Stimulated activated CD4-positive, alpha-beta T cell treated with anti-CD3 and anti-CD28 coated beads, Interleukin-12 subunit alpha, Interleukin-12 subunit beta, amount 100 ng/mL, for 4 hours (primary cell): ENCODE results near the gene CBARP.

Source experiments
- DNase-seq: peaks from one replicate; pipeline ENCODE4 v3.0.0-alpha.2; 2020

CBARP gene

DNA sequence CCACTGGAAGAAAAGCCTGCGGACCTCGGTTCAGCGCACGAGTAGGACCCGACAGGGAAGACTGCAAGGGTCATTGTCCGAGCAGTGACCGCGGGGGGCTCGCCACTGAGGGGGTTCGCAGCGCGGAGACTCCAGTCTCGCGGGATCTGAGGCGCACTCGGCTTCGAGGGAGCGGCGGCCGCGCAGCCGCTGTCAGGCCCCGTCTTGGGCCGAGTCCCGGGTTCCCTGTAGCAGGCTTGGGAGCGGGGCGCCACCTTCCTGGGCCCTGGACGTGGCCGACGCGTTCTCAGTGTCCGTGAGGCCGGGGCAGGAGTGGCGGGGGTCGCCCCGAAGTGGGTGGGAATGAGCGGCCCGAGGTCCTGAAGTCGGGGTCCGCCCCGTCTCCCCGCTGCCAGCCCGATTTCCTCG lies 37.1 kb upstream of the CBARP start:
- DNase-seq, result no peak

DNA sequence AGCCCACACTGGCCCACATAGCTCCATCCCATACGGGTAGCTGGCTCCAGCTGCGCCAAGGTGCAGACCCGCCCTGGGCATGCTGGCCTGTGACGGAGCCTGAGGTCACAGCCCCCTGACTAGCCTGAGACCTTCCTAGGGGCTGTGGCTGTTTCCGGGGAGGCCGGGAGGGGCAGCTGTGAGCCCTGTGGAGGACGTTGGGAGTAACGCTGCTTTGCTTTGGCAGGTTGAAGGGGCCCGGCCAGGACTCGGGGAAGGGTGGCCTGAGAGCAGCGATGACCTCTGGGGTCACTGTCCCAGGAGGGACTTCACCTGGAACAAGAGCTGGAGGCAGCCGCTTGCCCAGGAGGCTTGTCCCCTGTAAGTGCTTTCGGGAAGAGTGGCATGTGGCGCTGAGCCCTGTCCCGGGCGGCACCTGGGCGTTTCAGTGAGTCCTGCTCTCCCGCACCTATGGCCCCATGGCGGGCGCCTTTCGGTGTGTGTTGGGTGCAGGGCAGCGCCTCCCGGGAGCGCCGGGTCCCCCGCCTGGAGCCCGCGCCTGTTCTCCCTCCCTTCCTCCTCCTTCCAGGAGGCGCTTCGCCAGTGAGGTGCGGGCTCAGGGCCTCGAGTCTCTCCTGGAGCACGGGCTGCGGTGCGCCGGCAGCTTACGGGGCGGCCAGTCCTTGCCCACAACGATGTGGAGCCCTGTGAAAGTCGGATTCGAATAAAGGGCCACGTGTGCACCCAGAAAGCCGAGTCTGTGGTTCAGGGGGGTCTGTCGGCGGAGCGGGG lies 36.5 kb upstream of the CBARP start:
- no peak for DNase-seq

DNA sequence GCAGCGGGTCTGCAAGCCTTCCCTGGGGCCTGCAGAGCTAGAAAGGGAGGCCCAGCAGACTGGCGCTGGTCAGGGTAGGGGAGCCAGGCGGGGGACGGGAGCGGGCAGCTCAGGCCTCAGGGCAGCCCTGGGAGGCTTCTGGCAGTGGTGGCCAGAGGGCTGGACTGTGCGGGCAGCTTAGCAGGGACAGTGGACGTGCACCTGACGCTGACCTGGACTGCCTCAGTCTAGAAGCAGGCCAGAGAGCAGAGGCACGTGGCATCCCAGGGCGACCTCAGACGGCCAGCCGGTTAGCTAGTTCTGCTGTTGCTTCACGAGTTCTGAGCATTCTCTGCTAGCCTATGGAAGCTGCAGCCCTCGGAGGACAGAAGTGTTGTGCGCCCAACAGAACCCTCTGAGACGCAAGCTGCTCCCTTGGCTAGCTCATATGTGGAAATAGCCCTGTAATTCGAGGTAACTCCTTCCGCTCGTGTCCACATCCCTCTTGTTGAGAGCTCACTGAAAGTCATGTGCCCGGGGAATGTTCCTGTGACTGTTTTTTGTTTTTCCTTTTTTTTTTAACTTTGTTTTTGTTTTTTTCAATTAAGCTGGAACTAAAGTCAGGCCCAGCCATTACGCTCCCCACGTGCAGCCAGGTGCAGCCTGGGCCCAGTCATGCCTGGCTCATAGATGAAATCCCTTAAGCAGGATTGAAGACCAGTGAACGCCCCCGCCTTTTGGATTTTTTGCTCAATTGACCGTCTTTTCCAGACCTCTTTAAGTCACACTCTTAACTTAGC lies 35.6 kb upstream of the CBARP start:
- DNase-seq, result no peak

DNA sequence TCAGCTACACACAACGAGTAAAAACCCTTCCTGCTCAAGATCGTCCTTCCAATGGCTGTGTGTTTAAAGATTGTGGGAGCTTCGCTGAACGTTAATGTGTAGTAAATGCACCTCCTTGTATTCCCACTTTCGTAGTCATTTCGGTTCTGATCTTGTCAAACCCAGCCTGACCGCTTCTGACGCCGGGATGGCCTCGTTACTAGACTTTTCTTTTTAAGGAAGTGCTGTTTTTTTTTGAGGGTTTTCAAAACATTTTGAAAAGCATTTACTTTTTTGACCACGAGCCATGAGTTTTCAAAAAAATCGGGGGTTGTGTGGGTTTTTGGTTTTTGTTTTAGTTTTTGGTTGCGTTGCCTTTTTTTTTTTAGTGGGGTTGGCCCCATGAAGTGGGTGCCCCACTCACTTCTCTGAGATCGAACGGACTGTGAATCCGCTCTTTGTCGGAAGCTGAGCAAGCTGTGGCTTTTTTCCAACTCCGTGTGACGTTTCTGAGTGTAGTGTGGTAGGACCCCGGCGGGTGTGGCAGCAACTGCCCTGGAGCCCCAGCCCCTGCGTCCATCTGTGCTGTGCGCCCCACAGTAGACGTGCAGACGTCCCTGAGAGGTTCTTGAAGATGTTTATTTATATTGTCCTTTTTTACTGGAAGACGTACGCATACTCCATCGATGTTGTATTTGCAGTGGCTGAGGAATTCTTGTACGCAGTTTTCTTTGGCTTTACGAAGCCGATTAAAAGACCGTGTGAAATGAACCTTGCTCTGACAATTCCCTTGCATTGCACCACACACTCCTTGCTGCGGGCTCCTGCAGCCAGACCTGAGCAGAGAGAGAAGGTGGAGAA lies 34.8 kb upstream of the CBARP start:
- no peak for DNase-seq

DNA sequence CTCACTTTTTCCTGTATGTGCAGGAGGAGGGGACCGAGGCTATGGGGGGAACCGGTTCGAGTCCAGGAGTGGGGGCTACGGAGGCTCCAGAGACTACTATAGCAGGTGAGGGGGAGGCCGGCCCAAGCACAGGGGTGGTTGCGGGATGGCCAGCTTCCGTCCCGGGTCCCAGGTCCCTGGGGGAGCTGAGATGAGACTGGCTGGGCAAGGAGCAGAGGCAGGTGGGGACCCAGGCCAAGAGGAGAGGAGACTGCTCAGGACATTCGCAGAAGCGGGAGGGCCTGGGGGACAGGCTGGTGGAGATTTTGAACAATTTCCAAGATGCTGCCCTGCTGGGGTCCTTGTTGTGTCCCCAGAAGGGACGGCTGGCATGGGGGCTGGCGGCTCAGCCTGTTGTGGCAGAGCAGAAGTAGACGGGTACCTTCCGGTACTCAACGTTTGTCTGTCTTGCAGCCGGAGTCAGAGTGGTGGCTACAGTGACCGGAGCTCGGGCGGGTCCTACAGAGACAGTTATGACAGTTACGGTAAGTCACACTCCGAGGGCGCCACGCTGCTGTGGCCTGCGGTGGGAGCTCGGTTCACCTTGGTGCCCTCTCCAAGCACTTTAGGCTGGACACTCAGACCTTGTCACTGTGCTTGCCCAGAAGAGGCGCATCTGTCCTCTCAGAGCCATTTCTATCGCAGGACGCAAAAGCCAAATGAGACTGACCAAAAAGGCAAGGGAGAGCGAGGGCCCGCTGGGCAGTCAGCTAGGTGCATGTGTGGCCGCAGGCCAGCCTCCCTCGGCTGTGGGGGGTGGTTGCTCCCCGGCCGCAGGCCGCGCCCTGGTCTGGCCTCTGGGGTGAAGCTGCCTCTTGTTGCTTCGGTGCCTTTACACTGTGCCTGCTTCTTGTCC lies 34.0 kb upstream of the CBARP start:
- DNase-seq, result no peak

DNA sequence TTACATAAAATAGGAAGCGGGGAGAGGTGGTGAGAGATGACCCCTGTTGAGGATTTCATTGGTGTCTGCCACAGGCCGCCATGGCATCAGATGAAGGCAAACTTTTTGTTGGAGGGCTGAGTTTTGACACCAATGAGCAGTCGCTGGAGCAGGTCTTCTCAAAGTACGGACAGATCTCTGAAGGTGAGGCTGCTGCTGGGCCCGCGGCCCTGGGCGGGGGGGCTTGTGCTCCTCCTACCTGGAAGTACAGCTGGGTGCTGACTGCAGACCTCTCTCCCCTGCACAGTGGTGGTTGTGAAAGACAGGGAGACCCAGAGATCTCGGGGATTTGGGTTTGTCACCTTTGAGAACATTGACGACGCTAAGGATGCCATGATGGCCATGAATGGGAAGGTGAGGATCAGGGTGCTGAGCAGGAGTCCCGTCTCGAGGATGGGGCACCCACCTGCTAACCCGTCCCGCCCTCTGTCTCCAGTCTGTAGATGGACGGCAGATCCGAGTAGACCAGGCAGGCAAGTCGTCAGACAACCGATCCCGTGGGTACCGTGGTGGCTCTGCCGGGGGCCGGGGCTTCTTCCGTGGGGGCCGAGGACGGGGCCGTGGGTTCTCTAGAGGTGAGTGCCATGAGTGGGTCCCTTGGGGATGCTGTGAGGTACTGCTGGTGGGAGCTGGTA lies 33.2 kb upstream of the CBARP start:
- no peak for DNase-seq

DNA sequence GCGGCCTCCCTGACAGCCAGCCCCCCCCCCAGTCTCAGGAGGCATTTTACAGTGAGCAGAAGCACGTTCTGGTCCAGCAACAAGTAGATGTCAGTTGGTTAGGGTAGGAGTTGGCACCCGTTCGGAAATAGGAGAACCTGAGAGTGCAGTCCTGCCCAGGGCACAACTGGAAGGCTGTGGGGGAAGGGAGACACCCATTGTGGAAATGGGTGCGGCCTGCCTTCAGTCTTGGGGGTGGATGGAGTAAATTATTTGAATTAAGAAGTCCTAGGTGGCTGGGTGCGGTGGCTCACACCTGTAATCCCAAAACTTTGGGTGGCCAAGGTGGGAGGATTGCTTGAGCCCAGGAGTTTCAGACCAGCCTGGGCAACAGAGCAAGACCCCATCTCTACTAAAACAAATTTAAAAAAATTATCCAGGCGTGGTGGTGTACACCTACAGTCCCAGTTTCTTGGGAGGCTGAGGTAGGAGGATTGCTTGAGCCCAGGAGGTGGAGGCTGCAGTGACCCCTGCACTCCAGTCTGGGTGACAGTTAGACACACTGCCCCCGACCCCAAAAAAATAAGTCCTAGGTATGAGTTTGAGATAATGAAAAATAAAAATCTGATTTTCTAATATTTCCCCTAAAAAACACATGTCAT lies 32.5 kb upstream of the CBARP start:
- no peak for DNase-seq

DNA sequence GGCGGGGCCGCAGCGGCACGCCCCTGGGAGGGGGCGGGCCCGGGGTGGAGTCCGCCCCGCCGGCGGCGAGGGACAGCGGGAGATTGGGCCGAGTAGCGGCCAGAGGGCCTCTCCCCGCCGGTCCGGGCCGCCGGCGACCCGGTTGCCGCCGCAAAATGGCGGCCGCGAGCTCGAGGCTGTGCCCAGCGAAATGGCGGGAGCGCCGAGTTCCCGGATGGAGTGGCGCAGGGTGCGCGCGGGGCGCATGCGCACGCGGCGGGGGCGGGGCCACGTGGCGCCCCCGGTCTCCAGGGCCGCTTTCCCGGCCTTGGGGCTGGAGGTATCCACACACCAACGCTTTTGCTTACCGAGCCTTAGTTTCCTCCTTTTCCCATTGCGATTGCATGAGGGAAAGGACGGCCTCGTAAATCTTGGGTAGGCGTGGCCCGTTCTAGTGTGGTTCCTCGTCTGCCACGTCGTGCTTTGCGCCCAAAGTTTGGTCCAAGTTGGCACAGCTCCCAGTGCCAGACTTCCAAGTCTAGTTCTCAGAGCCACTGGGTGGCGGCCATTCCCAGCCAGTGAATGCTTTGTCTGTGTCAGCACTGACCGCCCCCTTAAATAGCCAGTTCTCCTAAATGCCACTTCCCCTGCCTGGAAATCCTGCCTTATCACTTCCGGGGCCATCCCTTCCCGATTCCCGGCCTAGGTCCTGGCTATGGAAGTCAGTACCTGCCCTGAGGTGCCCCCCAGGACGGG lies 31.8 kb upstream of the CBARP start:
- DNase-seq, result peak; percentile 84

DNA sequence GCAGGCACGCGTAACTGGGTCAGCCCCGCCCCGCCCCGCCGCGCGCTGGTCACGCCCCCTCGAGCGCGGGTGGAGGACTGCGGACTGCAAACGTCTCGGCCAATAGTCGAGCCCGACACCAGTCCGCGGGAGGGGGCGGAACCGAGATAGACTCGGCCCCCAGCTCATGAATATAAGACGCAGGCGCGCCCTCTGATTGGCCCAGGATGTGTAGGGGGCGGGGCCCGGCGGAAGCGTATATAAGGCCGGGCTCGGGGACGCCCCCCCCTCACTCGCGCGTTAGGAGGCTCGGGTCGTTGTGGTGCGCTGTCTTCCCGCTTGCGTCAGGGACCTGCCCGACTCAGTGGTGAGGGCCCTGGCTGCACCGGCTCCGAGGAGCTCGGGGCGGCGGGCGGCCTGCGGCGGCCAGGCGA lies 31.3 kb upstream of the CBARP start, which contains the start of gene CIRBP:
Gene CIRBP, plus strand, starts transcription at position 268 of the 413 bp plus-strand sequence. CDS start 1,602 bp downstream, outside the sequence.
- peak; percentile 99 for DNase-seq

DNA sequence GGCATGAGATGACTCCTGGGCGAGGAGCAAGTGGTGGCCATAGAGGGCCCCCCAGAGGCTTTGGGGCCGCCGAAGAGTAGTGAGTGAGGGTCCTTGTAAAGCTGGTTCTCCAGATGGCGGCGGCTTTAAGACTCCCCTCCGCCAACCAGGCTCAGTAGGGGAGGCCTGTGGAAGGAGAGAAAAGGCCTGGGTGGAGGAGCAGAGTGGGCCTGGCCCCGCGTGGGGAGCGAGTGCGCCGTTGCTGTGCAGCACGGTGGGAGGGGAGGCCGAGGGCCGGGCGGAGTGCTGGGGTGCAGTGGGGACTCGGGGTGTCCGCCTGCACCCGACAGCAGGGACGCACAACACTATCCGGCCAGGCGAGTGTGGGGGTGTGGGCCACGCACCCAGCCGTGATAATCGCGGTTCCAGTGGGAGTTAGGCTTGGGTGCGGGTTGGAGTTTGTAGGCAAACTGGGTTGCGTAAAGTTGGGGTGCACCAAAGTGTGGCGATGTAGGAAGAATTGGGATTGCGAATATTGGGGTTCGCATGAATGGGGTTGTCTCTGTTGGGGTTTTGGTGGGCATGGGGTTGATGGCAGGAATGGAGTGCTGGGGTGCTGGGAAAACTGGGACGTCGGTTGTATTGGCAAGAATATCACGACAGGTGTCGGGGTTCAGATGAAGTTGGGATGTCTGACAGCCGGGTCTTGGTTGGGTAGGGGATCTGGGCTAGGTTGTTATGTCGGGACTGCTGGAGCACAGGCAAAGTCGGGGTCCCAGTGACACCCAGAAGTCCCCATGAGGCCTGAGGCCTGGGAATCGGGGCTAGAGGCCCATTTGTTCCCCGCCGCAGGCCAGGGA lies 30.6 kb upstream of the CBARP start:
- DNase-seq, result no peak

DNA sequence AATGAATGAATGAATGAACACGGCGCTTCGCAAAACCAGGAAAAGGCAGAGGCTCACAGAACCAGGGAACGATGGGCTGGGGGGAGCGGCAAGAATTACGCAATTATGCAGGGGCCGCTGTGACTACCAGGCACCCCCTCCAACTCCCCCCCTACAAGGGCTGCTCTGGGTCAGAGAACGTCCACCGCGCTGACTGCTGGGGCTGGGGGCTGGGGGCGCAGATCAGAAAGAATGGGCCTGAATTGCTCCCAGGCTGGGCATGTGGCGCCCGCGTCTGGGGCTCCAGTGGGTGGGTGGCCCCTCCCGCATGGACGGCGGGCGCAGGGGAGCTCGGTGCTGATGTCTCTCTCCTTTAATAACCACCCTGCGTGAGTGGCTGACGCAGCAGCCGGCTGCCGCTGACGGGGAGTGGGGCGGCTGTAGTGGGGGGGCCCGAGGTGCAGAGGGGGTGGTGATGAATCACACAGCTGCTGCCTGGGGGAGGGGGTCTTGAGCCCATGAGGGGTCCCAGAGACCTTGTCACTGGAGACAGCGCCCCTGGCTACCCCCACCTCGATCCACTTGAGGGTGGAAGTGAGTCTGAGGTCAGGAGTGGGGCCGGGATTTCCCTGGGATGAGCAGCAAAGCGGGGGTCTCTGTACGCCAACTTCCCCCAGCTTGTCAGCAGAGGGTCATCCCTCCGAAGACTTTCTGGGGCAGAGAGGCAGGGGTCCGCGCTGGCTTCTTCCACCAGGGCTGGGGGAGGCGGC lies 29.8 kb upstream of the CBARP start:
- DNase-seq, result no peak

DNA sequence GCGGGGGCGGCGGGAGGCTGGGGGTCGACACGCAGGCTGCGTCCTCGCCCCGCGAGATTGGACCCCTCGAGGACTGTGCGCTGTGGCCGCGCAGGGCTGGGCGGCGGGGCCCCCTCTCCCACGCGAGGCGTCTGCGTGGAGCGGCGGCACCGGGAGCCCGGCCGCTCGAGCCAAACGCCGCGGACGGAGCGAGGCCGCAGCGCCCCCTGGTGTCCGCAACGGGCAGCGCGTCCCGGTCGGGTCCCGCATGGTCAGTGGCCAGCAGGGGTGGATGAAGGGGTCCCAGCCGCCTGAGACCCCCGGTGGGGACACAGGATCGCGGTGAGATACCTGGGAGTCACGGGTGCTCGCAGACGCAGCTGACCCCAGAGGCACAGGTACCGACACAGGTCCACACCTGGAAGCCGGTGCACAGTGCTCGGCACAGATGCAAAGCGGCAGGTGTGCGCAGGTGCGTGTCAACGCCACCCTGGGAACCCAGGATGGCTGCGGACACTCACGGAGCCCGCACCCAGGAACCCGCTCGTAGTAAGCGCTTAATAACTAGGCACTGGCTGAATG lies 29.2 kb upstream of the CBARP start:
- peak; percentile 68 for DNase-seq

DNA sequence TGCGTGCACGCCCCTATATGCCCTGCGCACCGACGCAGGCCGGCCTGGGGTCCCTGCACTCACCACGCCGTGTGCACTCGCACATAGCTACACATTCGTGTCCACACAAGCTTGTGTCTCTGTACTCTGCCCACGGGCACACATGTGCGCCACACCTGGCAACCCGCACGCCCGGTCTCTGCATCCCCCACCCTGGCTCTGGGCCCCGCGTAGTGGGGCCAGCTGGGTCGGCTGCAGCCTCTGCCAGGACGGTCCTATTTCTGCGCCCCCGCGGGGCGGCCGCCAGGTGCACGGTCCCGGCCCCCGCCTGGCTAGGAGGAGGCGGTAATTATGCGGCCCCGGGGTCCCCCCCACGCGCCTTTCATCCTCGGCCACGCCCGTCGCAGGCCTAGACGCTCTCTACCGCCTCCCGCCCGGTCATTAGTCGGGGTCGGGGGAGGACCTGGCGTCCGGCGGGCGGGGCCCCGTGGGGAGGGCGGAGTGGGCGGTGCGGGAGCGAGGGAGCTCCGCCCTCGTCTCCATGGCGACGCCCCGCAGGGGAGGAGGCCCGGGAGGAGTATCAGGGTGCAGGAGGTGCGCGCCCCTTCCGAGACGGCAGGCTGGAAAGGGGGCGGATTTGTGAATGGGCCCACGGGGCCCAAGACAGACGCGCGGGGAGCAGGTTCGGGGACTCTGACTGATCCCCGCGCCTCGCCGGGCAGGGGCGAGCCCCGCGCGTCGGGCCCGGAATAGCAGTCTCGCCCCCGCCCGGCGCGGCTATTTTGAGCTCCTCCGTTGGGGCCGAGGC lies 28.5 kb upstream of the CBARP start:
- peak; percentile 81 for DNase-seq

DNA sequence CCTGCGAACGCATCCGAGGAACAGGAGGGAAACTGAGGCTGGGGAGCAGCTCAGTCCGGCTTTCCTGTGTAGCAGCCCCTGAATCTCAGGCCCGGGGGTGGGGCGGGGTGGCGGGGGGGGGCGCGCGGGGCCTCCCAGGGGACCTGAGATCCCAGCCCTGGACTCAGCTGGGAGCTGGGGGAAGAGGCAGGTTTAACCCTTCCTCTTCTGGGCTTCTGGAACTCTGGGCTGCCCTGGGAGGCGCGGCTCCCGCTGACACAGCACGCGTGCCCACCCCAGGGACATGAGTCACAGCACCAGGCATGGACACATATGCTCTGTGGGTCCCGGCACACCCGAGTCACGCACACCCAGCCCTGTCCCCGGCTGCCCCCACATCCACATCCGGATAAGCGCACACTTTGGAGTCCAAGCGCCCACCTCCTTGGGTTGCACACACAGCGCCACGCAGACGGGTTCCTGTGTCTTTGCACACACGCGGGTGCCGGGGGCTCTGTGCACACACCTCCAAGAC lies 27.9 kb upstream of the CBARP start:
- DNase-seq, result no peak

DNA sequence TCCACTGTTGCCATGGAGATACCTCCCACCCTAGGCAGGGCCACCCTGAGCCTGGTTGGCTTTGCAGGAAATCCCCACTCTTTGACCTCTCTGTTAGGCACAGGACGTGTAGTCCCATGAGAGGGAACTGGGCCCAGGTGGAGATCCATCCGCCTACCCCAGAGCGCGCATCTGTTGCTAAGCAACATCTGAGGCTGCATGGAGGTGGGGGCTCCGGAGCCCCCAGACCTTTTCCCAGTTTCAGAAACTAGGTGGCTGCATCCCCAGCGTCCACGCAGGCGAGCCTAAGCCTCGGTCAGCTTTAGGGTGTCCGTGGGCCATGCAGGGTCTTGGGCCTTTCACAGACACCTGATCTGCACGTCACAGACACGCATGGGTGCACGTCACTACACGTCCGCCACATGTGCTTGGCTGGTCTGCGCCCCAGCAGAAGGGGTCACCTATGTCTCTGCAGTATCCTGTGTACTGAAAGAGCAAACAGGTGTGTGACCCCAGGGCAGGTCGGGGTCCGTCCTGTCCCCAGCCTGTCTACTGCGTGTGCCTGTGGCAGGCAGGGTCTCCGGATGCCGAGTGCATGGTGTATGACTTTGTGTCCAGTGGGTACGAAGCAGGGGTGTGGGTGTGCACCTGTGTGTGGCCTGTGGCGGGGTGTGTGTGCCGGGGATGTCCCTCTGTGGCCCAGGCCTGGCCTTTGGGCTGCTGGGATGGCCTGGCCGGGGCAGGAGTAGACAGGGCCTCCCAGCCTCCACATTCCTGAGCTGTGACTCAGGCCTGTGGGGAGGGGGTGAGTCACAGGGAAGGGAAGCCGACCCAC lies 27.2 kb upstream of the CBARP start:
- no peak for DNase-seq

DNA sequence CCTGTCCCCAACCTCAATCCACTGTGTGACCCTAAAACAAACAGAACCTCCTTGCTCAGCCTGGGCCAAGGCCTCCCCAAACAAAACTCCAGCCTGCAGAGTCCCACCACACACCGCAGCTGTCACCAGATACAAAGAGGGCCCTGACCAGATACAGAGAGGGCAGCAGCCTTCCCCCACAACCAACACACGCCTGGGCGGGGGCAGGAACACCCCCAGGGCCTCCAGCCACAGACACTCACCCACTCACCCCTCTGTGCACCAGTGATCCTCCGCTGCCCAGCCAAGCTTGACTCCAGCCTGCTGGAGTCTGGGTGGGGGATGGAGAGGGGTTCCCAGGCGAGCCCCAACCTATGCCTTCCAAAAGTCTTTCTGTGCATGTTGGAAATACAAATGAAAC lies 25.4 kb upstream of the CBARP start:
- no peak for DNase-seq
